ENCODE measurements around the gene DYNC1H1. TPM values are rescaled to one million over a fixed set of nuclear protein-coding genes. Genes with fewer than 3 reads are reported as not detected.

The DYNC1H1 gene
- total and polyA plus RNA-seq, 2 experiments from 2014 or later, result 158 to 434 TPM

- H3K4me3 ChIP-seq, result no peak overlapping the region
- no peak for DNase-seq (ENCODE audit: low read depth in 1 of 2, low spot score in 1 of 2)
- TF ChIP-seq CTCF (IDR thresholded peaks at IDR 0.05; ENCODE audit: low read depth, low read length), result no peak
- no peaks in the 10 kb centered on the region for H3K36me3 ChIP-seq
- no peak overlapping the region for H3K27ac ChIP-seq
- no peaks in the 10 kb centered on the region for H3K4me1 ChIP-seq (ENCODE audit: low read depth)
- H3K9me3 ChIP-seq (ENCODE audit: low read depth), result no peaks in the 10 kb centered on the region
- no peaks in the 10 kb centered on the region for H3K27me3 ChIP-seq
Observed at GRCh38 chr14:101956179-101956885, 8.0 kb upstream of the DYNC1H1 start.

GRCh38 chr14:101957406-101958234 is 6.8 kb upstream of the DYNC1H1 start:
- H3K4me1 ChIP-seq (ENCODE audit: low read depth), result no peaks in the 10 kb centered on the region
- no peaks in the 10 kb centered on the region for H3K9me3 ChIP-seq (ENCODE audit: low read depth)

GRCh38 chr14:101958418-101959180 is 5.8 kb upstream of the DYNC1H1 start:
- no peak for DNase-seq (ENCODE audit: low read depth in 1 of 2, low spot score in 1 of 2)
- H3K4me3 ChIP-seq, result no peak overlapping the region
- no peaks in the 10 kb centered on the region for H3K9me3 ChIP-seq (ENCODE audit: low read depth)
- no peak for TF ChIP-seq CTCF (IDR thresholded peaks at IDR 0.05; ENCODE audit: low read depth, low read length)
- H3K27me3 ChIP-seq, result no peaks in the 10 kb centered on the region
- H3K27ac ChIP-seq, result no peak overlapping the region
- no peaks in the 10 kb centered on the region for H3K36me3 ChIP-seq
- no peaks in the 10 kb centered on the region for H3K4me1 ChIP-seq (ENCODE audit: low read depth)

More at GRCh38 chr14:101957406-101958234, 6.8 kb upstream of the DYNC1H1 start:
- no peak for DNase-seq (ENCODE audit: low read depth in 1 of 2, low spot score in 1 of 2)
- H3K27me3 ChIP-seq, result no peaks in the 10 kb centered on the region
- H3K27ac ChIP-seq, result no peak overlapping the region
- no peak for TF ChIP-seq CTCF (IDR thresholded peaks at IDR 0.05; ENCODE audit: low read depth, low read length)
- no peaks in the 10 kb centered on the region for H3K36me3 ChIP-seq
- no peak overlapping the region for H3K4me3 ChIP-seq

- H3K36me3 ChIP-seq, result no peaks in the 10 kb centered on the region
- H3K9me3 ChIP-seq (ENCODE audit: low read depth), result no peaks in the 10 kb centered on the region
- H3K4me3 ChIP-seq, result no peak overlapping the region
- no peaks in the 10 kb centered on the region for H3K27me3 ChIP-seq
- peak in 1 of 2 donors; percentile 45 for DNase-seq (ENCODE audit: low read depth in 1 of 2, low spot score in 1 of 2)
- no peaks in the 10 kb centered on the region for H3K4me1 ChIP-seq (ENCODE audit: low read depth)
- H3K27ac ChIP-seq, result no peak overlapping the region
- TF ChIP-seq CTCF (IDR thresholded peaks at IDR 0.05; ENCODE audit: low read depth, low read length), result no peak
Observed at GRCh38 chr14:101959277-101959676, 5.1 kb upstream of the DYNC1H1 start.

GRCh38 chr14:101960225-101960624 is 4.1 kb upstream of the DYNC1H1 start:
- TF ChIP-seq CTCF (IDR thresholded peaks at IDR 0.05; ENCODE audit: low read depth, low read length), result peak; percentile 42

More at GRCh38 chr14:101960225-101960624, 4.1 kb upstream of the DYNC1H1 start:
- no peaks in the 10 kb centered on the region for H3K9me3 ChIP-seq (ENCODE audit: low read depth)
- no peaks in the 10 kb centered on the region for H3K27me3 ChIP-seq
- H3K36me3 ChIP-seq, result no peaks in the 10 kb centered on the region
- H3K27ac ChIP-seq, result no peak overlapping the region
- H3K4me1 ChIP-seq (ENCODE audit: low read depth), result no peaks in the 10 kb centered on the region
- DNase-seq (ENCODE audit: low read depth in 1 of 2, low spot score in 1 of 2), result peak; percentile 36 to 41
- no peak overlapping the region for H3K4me3 ChIP-seq
